B cell (primary cell): ENCODE data around the gene CPED1.

Experiments
- CTCF ChIP-seq: fragments of 200-600 bp; IDR thresholded peaks from one replicate; pipeline ENCODE4 v1.8.0; 2022; ENCODE audit warnings: antibody characterized with exemption, mild to moderate bottlenecking
- EZH2 ChIP-seq: IDR thresholded peaks from 2 replicates; pipeline ENCODE4 v1.6.1; 2012; ENCODE audit warnings: borderline replicate concordance, low read depth, mild to moderate bottlenecking, moderate library complexity, low read length; ENCODE audit not compliant: insufficient read depth, poor library complexity, severe bottlenecking

GRCh38 chr7:121005996-121006584 is 17.6 kb downstream of the CPED1 start:
- no peak for TF ChIP-seq CTCF
- TF ChIP-seq EZH2: no peak
